ENCODE data around the gene SLC25A44.

SLC25A44 gene

GRCh38 chr1:156155756-156156510, 38.0 kb upstream of the SLC25A44 start:
- Histone ChIP-seq H3F3A (ENCODE audit: control insufficient read depth, insufficient read depth) (peaks cover 3% of the 10 kb centered on the region), H4K20me1 (ENCODE audit: control insufficient read depth, insufficient read depth, low read depth, low read length) (no peaks in the 10 kb centered on the region), H3K9me3 (ENCODE audit: control insufficient read depth, insufficient read depth, low read length) (no peaks in the 10 kb centered on the region), H3K4me2 (ENCODE audit: low read length) (peak overlapping the region; percentile 99), H3K27ac (ENCODE audit: low read depth, low read length) (peak overlapping the region; percentile 96), H3K79me2 (ENCODE audit: control insufficient read depth, low read length) (peaks cover 35% of the 10 kb centered on the region), H3K27me3 (ENCODE audit: control insufficient read depth, low read length) (no peaks in the 10 kb centered on the region), H3K4me1 (ENCODE audit: control insufficient read depth, low read length) (peaks cover 85% of the 10 kb centered on the region), H3K9me2 (replicated peaks; ENCODE audit: control insufficient read depth, low read length) (no peaks in the 10 kb centered on the region), H3K4me3 (ENCODE audit: low read length) (peak overlapping the region; percentile 73), H3K36me3 (ENCODE audit: control insufficient read depth, low read length) (peaks cover 48% of the 10 kb centered on the region)
- TF ChIP-seq CTCF (IDR thresholded peaks at IDR 0.05; ENCODE audit: low read depth, low read length, poor library complexity, severe bottlenecking) (no peak), EZH2phosphoT487 (IDR thresholded peaks at IDR 0.05; ENCODE audit: borderline replicate concordance, low read length) (no peak)

GRCh38 chr1:156157506-156157905, 36.4 kb upstream of the SLC25A44 start:
- Histone ChIP-seq H3K36me3 (ENCODE audit: control insufficient read depth, low read length) (peaks cover 57% of the 10 kb centered on the region), H3K4me2 (ENCODE audit: low read length) (peak overlapping the region; percentile 99), H3K79me2 (ENCODE audit: control insufficient read depth, low read length) (peaks cover 26% of the 10 kb centered on the region), H3F3A (ENCODE audit: control insufficient read depth, insufficient read depth) (no peaks in the 10 kb centered on the region), H3K27ac (ENCODE audit: low read depth, low read length) (peak overlapping the region; percentile 96), H3K4me3 (ENCODE audit: low read length) (peak overlapping the region; percentile 73), H3K4me1 (ENCODE audit: control insufficient read depth, low read length) (peaks cover 69% of the 10 kb centered on the region), H3K27me3 (ENCODE audit: control insufficient read depth, low read length) (no peaks in the 10 kb centered on the region), H4K20me1 (ENCODE audit: control insufficient read depth, insufficient read depth, low read depth, low read length) (no peaks in the 10 kb centered on the region), H3K9me3 (ENCODE audit: control insufficient read depth, insufficient read depth, low read length) (no peaks in the 10 kb centered on the region), H3K9me2 (replicated peaks; ENCODE audit: control insufficient read depth, low read length) (no peaks in the 10 kb centered on the region)
- no peak for TF ChIP-seq CTCF (IDR thresholded peaks at IDR 0.05; ENCODE audit: low read depth, low read length, poor library complexity, severe bottlenecking)
- TF ChIP-seq EZH2phosphoT487 (IDR thresholded peaks at IDR 0.05; ENCODE audit: borderline replicate concordance, low read length): no peak

GRCh38 chr1:156157966-156158365, 35.9 kb upstream of the SLC25A44 start:
- H4K20me1 ChIP-seq (ENCODE audit: control insufficient read depth, insufficient read depth, low read depth, low read length): no peaks in the 10 kb centered on the region
- H3K4me1 ChIP-seq (ENCODE audit: control insufficient read depth, low read length): peaks cover 65% of the 10 kb centered on the region
- TF ChIP-seq CTCF (IDR thresholded peaks at IDR 0.05; ENCODE audit: low read depth, low read length, poor library complexity, severe bottlenecking) (no peak), EZH2phosphoT487 (IDR thresholded peaks at IDR 0.05; ENCODE audit: borderline replicate concordance, low read length) (no peak)
- peak overlapping the region; percentile 73 for H3K4me3 ChIP-seq (ENCODE audit: low read length)
- peak overlapping the region; percentile 99 for H3K4me2 ChIP-seq (ENCODE audit: low read length)
- no peaks in the 10 kb centered on the region for H3F3A ChIP-seq (ENCODE audit: control insufficient read depth, insufficient read depth)
- peak overlapping the region; percentile 96 for H3K27ac ChIP-seq (ENCODE audit: low read depth, low read length)
- no peaks in the 10 kb centered on the region for H3K9me3 ChIP-seq (ENCODE audit: control insufficient read depth, insufficient read depth, low read length)
- H3K9me2 ChIP-seq (replicated peaks; ENCODE audit: control insufficient read depth, low read length): no peaks in the 10 kb centered on the region
- peaks cover 61% of the 10 kb centered on the region for H3K36me3 ChIP-seq (ENCODE audit: control insufficient read depth, low read length)
- no peaks in the 10 kb centered on the region for H3K27me3 ChIP-seq (ENCODE audit: control insufficient read depth, low read length)
- peaks cover 22% of the 10 kb centered on the region for H3K79me2 ChIP-seq (ENCODE audit: control insufficient read depth, low read length)

Data from DOHH2 (cell line).